Upper lobe of left lung (tissue), 6 donors: ENCODE data around the gene FMN2. TPM values are rescaled to one million over a fixed set of nuclear protein-coding genes. Genes with fewer than 3 reads are reported as not detected.

Experiments
- ATAC-seq, 2 donors: fragments of 200-7000 bp; cut with Tn5 transposase; one replicate each; pipeline ENCODE4 v1.9.1; 2022; ENCODE audit warnings: mild to moderate bottlenecking in 2 of 2, moderate library complexity in 2 of 2; ENCODE audit not compliant: low FRiP score in 2 of 2
- DNase-seq, 2 donors: peaks; one replicate each; pipeline ENCODE4 v3.0.0-alpha.2; 2019 to 2020
- H3K27ac ChIP-seq, 4 donors: fragments of 200-600 bp; sonication (generic); one replicate each; pipeline ENCODE4 v1.5.1; 2016 to 2019
- H3K27me3 ChIP-seq, 4 donors: fragments of 200-600 bp; sonication (generic); one replicate each; pipeline ENCODE4 v1.5.1; 2017 to 2019
- H3K36me3 ChIP-seq, 4 donors: fragments of 200-600 bp; sonication (generic); one replicate each; pipeline ENCODE4 v1.5.1; 2016 to 2019
- H3K4me1 ChIP-seq, 4 donors: fragments of 200-600 bp; sonication (generic); one replicate each; pipeline ENCODE4 v1.5.1; 2018 to 2019
- H3K4me3 ChIP-seq, 4 donors: fragments of 200-600 bp; sonication (generic); one replicate each; pipeline ENCODE4 v1.5.1; 2017 to 2019; ENCODE audit warnings: mild to moderate bottlenecking in 2 of 4, moderate library complexity in 1 of 4
- H3K9me3 ChIP-seq, 4 donors: fragments of 200-600 bp; sonication (generic); one replicate each; pipeline ENCODE4 v1.5.1; 2018 to 2019
- EP300 ChIP-seq, 4 donors: sonication (generic); formaldehyde crosslinking; IDR thresholded peaks; one replicate each; pipeline ENCODE4 v1.5.1; 2017; ENCODE audit warnings: antibody characterized with exemption in 4 of 4, control low read depth in 2 of 4
- POLR2A ChIP-seq, 4 donors: fragments of 450-650 bp; IDR thresholded peaks; one replicate each; pipeline ENCODE4 v1.5.1; 2016 to 2017; ENCODE audit warnings: antibody characterized with exemption in 4 of 4, mild to moderate bottlenecking in 2 of 4
- POLR2AphosphoS5 ChIP-seq, 2 donors: sonication (generic); formaldehyde crosslinking; IDR thresholded peaks; one replicate each; pipeline ENCODE4 v1.5.1; 2017; ENCODE audit warnings: antibody characterized with exemption in 2 of 2
- WGBS, 2 donors: methylation state at CpG; one replicate each; pipeline ENCODE4 v1.1.5; 2017 to 2018; 5-methylcytosine and 5-hydroxymethylcytosine counted together
- total RNA-seq, 6 donors: library from RNA; depleted of rRNA in 4 of 6; stranded (reverse); fragments of >200 nt in 4 of 6; gene quantifications; one replicate each; pipeline versions ENCODE4 v1.1.0 to v1.2.1, GENCODE V29; 2016 to 2021
- TF ChIP-seq, protein P1 (sequence below), 6 experiments: fragments of 450-650 bp in 4 of 6; fragments of 200-600 bp in 2 of 6; sonication (generic) in 2 of 6; IDR thresholded peaks; one replicate each; pipeline ENCODE4 v1.5.1; 2016 to 2019; ENCODE audit warnings: antibody characterized with exemption in 6 of 6
- donor health status: DM: no; HTN: no; CAD: no; lungs with moderate emphysema.
- donor health status: DM: no; HTN: yes; CAD: no; lungs with severe emphysema.

Gene FMN2
- total RNA-seq, 6 donors from 2014 or later: 0.06 to 1.0 (median 0.54) TPM; not detected in 1

DNA sequence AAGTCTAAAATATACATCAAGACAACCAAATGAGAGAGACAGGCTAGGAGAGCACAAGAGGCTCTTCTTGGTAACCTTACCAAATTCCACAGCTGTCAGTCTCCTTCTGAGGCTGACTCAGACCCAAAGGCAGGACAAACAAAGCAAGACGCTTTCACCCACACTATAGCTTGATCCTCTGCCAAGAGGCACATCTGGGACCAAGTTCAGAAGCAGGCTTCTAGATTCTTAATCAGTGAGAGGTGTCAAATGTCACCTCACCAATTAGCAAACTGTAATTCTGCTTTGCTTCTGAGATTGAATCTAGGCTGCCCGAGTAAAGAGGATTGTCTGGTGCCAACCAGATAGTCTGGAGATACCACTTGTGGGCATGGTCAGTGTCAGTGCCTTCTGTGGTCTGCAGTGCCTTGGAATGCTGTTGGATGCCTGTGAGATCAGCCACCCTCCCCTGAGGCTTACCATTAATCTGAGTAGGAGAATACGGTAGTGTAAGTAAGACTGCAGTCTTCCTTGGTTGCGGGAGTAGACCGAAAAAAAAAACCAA lies 151.0 kb downstream of the FMN2 start:
- Histone ChIP-seq H3K4me3 (no peak overlapping the region), H3K4me1 (no peaks in the 10 kb centered on the region), H3K27ac (no peak overlapping the region), H3K36me3 (no peaks in the 10 kb centered on the region), H3K9me3 (no peaks in the 10 kb centered on the region), H3K27me3 (no peaks in the 10 kb centered on the region)
- WGBS, 2 donors: 67 to 75% methylated on average over 5 of the region's 5 CpGs
- DNase-seq: no peak
- TF ChIP-seq POLR2A (IDR thresholded peaks at IDR 0.05) (no peak), EP300 (IDR thresholded peaks at IDR 0.05) (no peak), POLR2AphosphoS5 (IDR thresholded peaks at IDR 0.05) (no peak)
- TF ChIP-seq, protein P1, sequence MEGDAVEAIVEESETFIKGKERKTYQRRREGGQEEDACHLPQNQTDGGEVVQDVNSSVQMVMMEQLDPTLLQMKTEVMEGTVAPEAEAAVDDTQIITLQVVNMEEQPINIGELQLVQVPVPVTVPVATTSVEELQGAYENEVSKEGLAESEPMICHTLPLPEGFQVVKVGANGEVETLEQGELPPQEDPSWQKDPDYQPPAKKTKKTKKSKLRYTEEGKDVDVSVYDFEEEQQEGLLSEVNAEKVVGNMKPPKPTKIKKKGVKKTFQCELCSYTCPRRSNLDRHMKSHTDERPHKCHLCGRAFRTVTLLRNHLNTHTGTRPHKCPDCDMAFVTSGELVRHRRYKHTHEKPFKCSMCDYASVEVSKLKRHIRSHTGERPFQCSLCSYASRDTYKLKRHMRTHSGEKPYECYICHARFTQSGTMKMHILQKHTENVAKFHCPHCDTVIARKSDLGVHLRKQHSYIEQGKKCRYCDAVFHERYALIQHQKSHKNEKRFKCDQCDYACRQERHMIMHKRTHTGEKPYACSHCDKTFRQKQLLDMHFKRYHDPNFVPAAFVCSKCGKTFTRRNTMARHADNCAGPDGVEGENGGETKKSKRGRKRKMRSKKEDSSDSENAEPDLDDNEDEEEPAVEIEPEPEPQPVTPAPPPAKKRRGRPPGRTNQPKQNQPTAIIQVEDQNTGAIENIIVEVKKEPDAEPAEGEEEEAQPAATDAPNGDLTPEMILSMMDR (IDR thresholded peaks at IDR 0.05): no peak
- ATAC-seq: no peak

DNA sequence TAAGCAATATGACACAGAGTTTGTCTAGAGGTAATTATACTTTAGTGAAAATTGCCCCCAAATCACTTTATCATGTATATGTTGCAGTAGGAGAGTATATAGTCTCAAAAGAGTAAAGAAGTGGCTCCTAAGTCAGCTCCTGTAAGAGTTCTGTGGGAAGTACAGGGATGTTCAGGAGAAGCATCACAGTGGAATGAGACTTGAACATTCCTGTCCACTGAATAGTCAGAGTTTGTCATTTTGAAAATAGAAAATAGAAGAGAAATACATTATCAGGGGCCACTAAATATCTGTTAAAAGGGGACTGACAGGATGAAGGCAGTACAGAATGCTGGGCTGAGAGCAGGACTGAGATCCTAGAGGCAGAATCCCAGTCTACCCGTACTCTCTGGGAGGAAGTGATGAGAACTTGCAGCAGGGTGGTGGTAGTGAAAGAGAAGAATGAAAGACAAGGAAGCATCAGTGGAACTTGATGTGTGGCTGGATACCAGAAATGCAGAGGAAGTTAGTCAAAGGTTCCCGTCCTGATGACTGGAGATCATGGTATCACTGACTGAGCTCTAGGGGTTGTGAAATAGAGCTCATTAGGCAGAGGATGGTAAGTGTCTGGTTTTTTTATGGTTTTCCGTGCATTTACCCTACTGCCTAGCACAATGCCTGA lies 153.4 kb downstream of the FMN2 start:
- no peaks in the 10 kb centered on the region for H3K36me3 ChIP-seq
- no peaks in the 10 kb centered on the region for H3K9me3 ChIP-seq
- no peak overlapping the region for H3K4me3 ChIP-seq
- ATAC-seq: no peak
- no peak overlapping the region for H3K27ac ChIP-seq
- H3K4me1 ChIP-seq: no peaks in the 10 kb centered on the region
- no peak for TF ChIP-seq EP300 (IDR thresholded peaks at IDR 0.05)
- TF ChIP-seq POLR2A (IDR thresholded peaks at IDR 0.05): no peak
- TF ChIP-seq POLR2AphosphoS5 (IDR thresholded peaks at IDR 0.05): no peak
- TF ChIP-seq, protein P1 (IDR thresholded peaks at IDR 0.05): no peak
- 73 to 78% methylated on average over 3 of the region's 3 CpGs for WGBS, 2 donors
- DNase-seq: no peak
- H3K27me3 ChIP-seq: no peaks in the 10 kb centered on the region

DNA sequence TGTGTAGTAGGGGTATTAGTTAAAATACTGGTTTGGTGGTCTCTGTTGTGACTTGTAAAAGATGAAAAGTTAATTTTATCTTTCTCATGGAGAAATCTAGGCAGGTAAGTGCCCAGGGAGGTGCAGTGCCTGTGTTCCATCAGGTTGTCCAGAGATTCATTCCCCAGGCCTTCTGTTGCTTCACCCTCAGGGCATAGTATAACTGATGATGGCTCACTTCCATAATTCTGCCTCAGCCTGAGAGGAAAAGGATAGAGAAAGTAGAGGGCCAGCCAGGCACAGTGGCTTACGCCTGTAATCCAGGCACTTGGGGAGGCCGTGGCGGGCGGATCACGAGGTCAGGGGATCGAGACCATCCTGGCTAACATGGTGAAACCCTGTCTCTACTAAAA lies 153.9 kb downstream of the FMN2 start:
- Histone ChIP-seq H3K27ac (no peak overlapping the region), H3K9me3 (no peaks in the 10 kb centered on the region), H3K36me3 (no peaks in the 10 kb centered on the region), H3K4me1 (no peaks in the 10 kb centered on the region), H3K4me3 (no peak overlapping the region), H3K27me3 (no peaks in the 10 kb centered on the region)
- DNase-seq (peak in 1 of 2 donors; percentile 50), ATAC-seq (no peak)
- WGBS, 2 donors: 88 to 97% methylated on average over 6 of the region's 6 CpGs
- TF ChIP-seq POLR2A (IDR thresholded peaks at IDR 0.05) (no peak), EP300 (IDR thresholded peaks at IDR 0.05) (no peak), POLR2AphosphoS5 (IDR thresholded peaks at IDR 0.05) (no peak)
- TF ChIP-seq, protein P1 (IDR thresholded peaks at IDR 0.05): no peak

DNA sequence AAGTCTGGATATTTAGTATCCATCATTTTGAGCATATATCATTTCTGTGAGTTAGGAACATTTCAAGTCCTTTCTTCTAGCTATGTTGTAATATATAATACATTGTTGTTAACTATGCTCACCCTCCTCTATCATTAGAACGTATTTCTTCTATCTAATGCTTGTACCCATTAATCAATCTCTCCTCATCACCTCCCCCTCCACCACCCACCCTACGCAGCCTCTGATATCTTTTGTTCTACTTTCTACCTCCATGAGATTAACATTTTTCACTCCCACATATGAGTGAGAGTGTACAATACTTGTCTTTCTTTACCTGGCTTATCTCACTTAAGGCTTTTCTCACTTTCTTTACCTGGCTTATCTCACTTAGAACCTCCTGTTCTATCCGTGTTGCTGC lies 156.2 kb downstream of the FMN2 start:
- Histone ChIP-seq H3K9me3 (peaks cover 0 to 3% (median under 1%) of the 10 kb centered on the region in 4 donors), H3K27me3 (no peaks in the 10 kb centered on the region), H3K4me3 (no peak overlapping the region), H3K4me1 (no peaks in the 10 kb centered on the region), H3K36me3 (no peaks in the 10 kb centered on the region), H3K27ac (no peak overlapping the region)
- no peak for ATAC-seq
- DNase-seq: no peak
- 62 to 66% methylated on average over 3 of the region's 3 CpGs for WGBS, 2 donors
- TF ChIP-seq, protein P1 (IDR thresholded peaks at IDR 0.05): no peak
- TF ChIP-seq POLR2A (IDR thresholded peaks at IDR 0.05) (no peak), POLR2AphosphoS5 (IDR thresholded peaks at IDR 0.05) (no peak), EP300 (IDR thresholded peaks at IDR 0.05) (no peak)

DNA sequence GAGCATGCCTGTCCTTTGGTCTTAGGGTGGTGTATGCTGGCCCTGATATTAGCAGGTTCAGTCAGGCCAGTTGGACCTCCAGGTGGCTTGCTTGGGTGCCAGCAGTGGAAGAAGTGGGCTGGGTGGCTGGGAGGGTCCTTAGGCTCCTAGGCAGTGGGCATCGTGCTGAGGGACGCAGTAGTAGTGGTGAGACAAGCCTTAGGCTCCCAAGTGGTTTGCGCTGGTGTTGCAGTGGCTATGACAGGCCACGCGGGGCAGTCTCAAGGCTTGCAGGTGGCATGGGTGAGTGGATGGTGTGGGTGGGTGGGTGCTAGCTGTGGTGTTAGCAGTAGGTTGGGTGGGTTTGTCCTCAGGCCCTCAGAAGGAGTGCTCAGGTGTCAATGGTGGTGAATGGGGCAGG lies 162.3 kb downstream of the FMN2 start:
- peak; percentile 17 to 37 for ATAC-seq

More for the DNA sequence above, 162.3 kb downstream of the FMN2 start:
- H3K27ac ChIP-seq: no peak overlapping the region
- no peaks in the 10 kb centered on the region for H3K4me1 ChIP-seq
- WGBS, 2 donors: 91 to 92% methylated on average over 2 to 5 of the region's 5 CpGs
- TF ChIP-seq, protein P1 (IDR thresholded peaks at IDR 0.05): no peak
- TF ChIP-seq POLR2AphosphoS5 (IDR thresholded peaks at IDR 0.05): no peak
- no peak for TF ChIP-seq EP300 (IDR thresholded peaks at IDR 0.05)
- no peak for TF ChIP-seq POLR2A (IDR thresholded peaks at IDR 0.05)
- no peak overlapping the region for H3K4me3 ChIP-seq
- peaks cover 0 to 3% (median 1%) of the 10 kb centered on the region in 4 donors for H3K9me3 ChIP-seq
- H3K27me3 ChIP-seq: no peaks in the 10 kb centered on the region
- peak in 1 of 2 donors; percentile 14 for DNase-seq
- no peaks in the 10 kb centered on the region for H3K36me3 ChIP-seq
